H1 (cell line): ENCODE data around the gene SLC25A34. TPM values are rescaled to one million over a fixed set of nuclear protein-coding genes. Genes with fewer than 3 reads are reported as not detected.

Experiments
- CBX8 ChIP-seq: fragments of 300-800, 300-1000 bp; sonication (generic); IDR thresholded peaks from 2 replicates; pipeline ENCODE4 v1.7.1; 2016; ENCODE audit warnings: low read depth, low read length, borderline replicate concordance
- GABPA ChIP-seq: IDR thresholded peaks from 2 replicates; pipeline ENCODE4 v1.6.1; 2011; ENCODE audit warnings: mild to moderate bottlenecking, low read length, moderate library complexity, borderline replicate concordance; ENCODE audit not compliant: insufficient read depth
- GTF2F1 ChIP-seq: IDR thresholded peaks from 2 replicates; pipeline ENCODE4 v1.6.1; 2012; ENCODE audit warnings: low read depth, low read length, improper control_type of control experiment, borderline replicate concordance
- KDM5A ChIP-seq: fragments of 200-600 bp; IDR thresholded peaks from 2 replicates; pipeline ENCODE4 v1.7.1; 2012; ENCODE audit warnings: mild to moderate bottlenecking, low read length, inconsistent platforms, mixed read lengths
- RXRA ChIP-seq: IDR thresholded peaks from 2 replicates; pipeline ENCODE4 v1.6.1; 2011; ENCODE audit warnings: low read depth, mild to moderate bottlenecking, low read length, moderate library complexity; ENCODE audit not compliant: insufficient read depth
- SP4 ChIP-seq: IDR thresholded peaks from 2 replicates; pipeline ENCODE4 v1.6.1; 2012; ENCODE audit warnings: low read length, inconsistent platforms
- TAF7 ChIP-seq: optimal IDR thresholded peaks from 2 replicates; pipeline ENCODE3; 2011; ENCODE audit warnings: low read depth, mild to moderate bottlenecking, inconsistent platforms, low read length, moderate library complexity, borderline replicate concordance
- TCF12 ChIP-seq: IDR thresholded peaks from 2 replicates; pipeline ENCODE4 v1.6.1; 2011; ENCODE audit warnings: low read depth, mild to moderate bottlenecking, low read length
- polyA plus RNA-seq, 7 experiments: library from polyadenylated mRNA; depleted of rRNA in 3 of 7; stranded (reverse) in 5 of 7; unstranded in 2 of 7; fragments of >200 nt in 5 of 7; fragments of 200-250 nt in 2 of 7; gene quantifications; 1 replicate in 5 of 7; 2 replicates in 1 of 7; 4 replicates in 1 of 7; pipeline versions ENCODE4 v1.2.1 to v1.2.3, GENCODE V29; 2011 to 2013; ENCODE audit warnings: missing spikeins in 2 of 7, mixed read lengths in 2 of 7
- total RNA-seq: library from RNA; stranded (reverse); fragmentation: NEBNext Ultra II Directional; extraction: Animal tissue kit (Norgen Biotek cat#: 25700); gene quantifications from 2 replicates; pipeline ENCODE4 v1.2.1, GENCODE V29; 2021

SLC25A34 gene
- total and polyA plus RNA-seq, 2 of the 8 experiments (the other 6 are each of a cell fraction or from before 2014, with no cell fraction given): 0.48 to 0.62 TPM

GRCh38 chr1:15777909-15778707 is 42.0 kb downstream of the SLC25A34 start (continued):
- no peak for TF ChIP-seq KDM5A
- TF ChIP-seq TAF7: no peak
- no peak for TF ChIP-seq GTF2F1
- no peak for TF ChIP-seq SP4
- no peak for TF ChIP-seq TCF12
- no peak for TF ChIP-seq CBX8
- no peak for TF ChIP-seq RXRA
- no peak for TF ChIP-seq GABPA
